Measurements from ENCODE around the gene SLC7A1. TPM values are rescaled to one million over a fixed set of nuclear protein-coding genes. Genes with fewer than 3 reads are reported as not detected.

The SLC7A1 gene
- total RNA-seq, 4 donors from 2014 or later, result 72.6 to 101 (median 86.7) TPM

GRCh38 chr13:29524176-29524575 lies 71.3 kb downstream of the SLC7A1 start:
- peaks cover 73% of the 10 kb centered on the region for H3K36me3 ChIP-seq
- WGBS, result 85% methylated on average over 16 of the region's 17 CpGs
- H3K27ac ChIP-seq, result no peak overlapping the region
- H3K27me3 ChIP-seq, result no peaks in the 10 kb centered on the region
- H3K9me3 ChIP-seq, result no peaks in the 10 kb centered on the region
- DNase-seq (ENCODE audit: low spot score in 2 of 2), result peak in 1 of 2 donors; percentile 61
- H3K4me1 ChIP-seq, result peaks cover 11% of the 10 kb centered on the region
- no peak for TF ChIP-seq POLR2A (IDR thresholded peaks at IDR 0.05)
- H3K4me3 ChIP-seq, result no peak overlapping the region

DNA sequence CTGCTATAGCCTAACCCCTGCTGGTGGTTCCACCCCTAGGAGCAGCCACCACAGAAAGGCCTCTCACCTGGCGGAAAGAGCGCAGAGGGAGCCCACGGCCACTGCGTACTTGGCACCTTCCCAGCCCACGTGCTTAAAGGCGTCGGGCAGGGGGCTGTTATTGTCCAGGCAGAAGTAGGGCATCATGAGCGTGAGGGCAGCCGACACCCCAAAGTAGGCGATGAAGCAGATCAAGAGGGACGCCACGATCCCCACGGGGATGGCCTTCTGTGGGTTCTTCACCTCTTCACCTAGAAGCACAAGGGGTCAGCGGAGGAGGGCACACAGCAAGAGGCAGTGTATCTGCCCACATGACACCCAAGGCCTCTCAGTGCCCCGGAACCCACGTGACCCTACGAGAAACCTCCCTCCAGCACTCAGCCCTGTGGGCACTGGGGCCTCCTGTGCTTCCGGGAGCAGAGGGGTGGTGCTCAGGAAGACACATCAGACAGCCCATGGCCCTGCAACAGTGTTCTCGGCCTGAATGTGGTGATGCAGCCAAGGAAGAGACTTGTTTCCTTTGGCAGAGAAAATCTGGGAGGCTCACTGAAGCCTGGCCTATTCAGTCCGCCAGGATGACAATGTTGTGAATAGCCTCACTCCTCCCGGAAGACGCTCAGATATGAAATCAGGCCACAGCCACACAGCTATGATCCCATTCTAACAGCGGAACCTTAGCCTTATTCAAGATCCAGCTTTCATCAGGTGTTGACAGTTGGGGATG lies 72.1 kb downstream of the SLC7A1 start:
- WGBS, result 89% methylated on average over 14 of the region's 23 CpGs
- DNase-seq (ENCODE audit: low spot score in 2 of 2), result peak in 1 of 2 donors; percentile 64
- peaks cover 11% of the 10 kb centered on the region for H3K4me1 ChIP-seq
- no peaks in the 10 kb centered on the region for H3K9me3 ChIP-seq
- peak overlapping the region; percentile 71 for H3K27ac ChIP-seq
- TF ChIP-seq EP300 (IDR thresholded peaks at IDR 0.05) (no peak), POLR2AphosphoS5 (IDR thresholded peaks at IDR 0.05) (no peak), POLR2A (IDR thresholded peaks at IDR 0.05) (no peak), CTCF (IDR thresholded peaks at IDR 0.05) (no peak)
- H3K4me3 ChIP-seq, result no peak overlapping the region
- no peaks in the 10 kb centered on the region for H3K27me3 ChIP-seq
- H3K36me3 ChIP-seq, result peaks cover 73% of the 10 kb centered on the region

DNA sequence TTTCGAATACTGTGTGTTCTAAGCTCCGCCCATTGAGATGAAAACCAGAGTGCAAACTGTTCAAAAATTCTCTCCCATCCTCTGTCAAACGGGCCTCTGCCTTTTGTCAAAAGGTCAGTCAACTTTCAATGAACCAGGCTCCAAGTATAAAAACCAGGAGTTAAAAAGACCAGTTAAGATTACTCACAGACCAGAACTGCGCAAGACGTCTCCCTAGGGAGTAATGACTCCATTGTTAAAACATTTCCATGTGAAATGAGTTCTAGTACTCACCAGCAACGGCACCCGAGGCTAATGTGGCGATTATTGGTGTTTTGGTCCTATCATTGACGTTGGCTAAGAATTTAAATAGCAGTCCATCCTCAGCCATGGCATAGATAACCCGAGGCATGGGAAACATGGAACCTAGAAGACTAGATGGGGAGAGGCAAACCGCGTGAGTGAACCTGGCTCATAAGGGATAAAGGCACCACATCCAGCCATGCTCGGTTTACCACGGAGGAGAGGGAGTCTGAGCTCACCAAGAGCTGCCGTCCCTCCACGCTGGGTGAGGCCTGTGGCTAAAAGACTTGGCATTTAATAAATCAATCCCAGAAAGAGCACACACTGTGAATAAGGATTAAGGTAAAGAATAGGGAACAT lies 73.3 kb downstream of the SLC7A1 start:
- H3K4me1 ChIP-seq, result peaks cover 11% of the 10 kb centered on the region
- H3K27me3 ChIP-seq, result no peaks in the 10 kb centered on the region
- no peaks in the 10 kb centered on the region for H3K9me3 ChIP-seq
- peaks cover 75% of the 10 kb centered on the region for H3K36me3 ChIP-seq
- TF ChIP-seq CTCF (IDR thresholded peaks at IDR 0.05) (no peak), POLR2AphosphoS5 (IDR thresholded peaks at IDR 0.05) (peak in 1 of 3 donors; percentile 45)
- no peak overlapping the region for H3K4me3 ChIP-seq
- H3K27ac ChIP-seq, result peak overlapping the region; percentile 71
- 77% methylated on average over 16 of the region's 16 CpGs for WGBS
- DNase-seq (ENCODE audit: low spot score in 2 of 2), result peak in 1 of 2 donors; percentile 73

GRCh38 chr13:29521336-29521735 lies 74.2 kb downstream of the SLC7A1 start:
- Histone ChIP-seq H3K4me1 (peaks cover 11% of the 10 kb centered on the region), H3K27ac (peak overlapping the region; percentile 55), H3K9me3 (no peaks in the 10 kb centered on the region), H3K4me3 (no peak overlapping the region), H3K27me3 (no peaks in the 10 kb centered on the region), H3K36me3 (peaks cover 79% of the 10 kb centered on the region)
- peak in 1 of 2 donors; percentile 61 for DNase-seq (ENCODE audit: low spot score in 2 of 2)
- 93% methylated on average over 14 of the region's 14 CpGs for WGBS
- TF ChIP-seq POLR2AphosphoS5 (IDR thresholded peaks at IDR 0.05) (no peak), CTCF (IDR thresholded peaks at IDR 0.05) (no peak), EP300 (IDR thresholded peaks at IDR 0.05) (no peak)

GRCh38 chr13:29520671-29521070 lies 74.8 kb downstream of the SLC7A1 start:
- TF ChIP-seq POLR2A (IDR thresholded peaks at IDR 0.05) (no peak), EP300 (IDR thresholded peaks at IDR 0.05) (no peak), CTCF (IDR thresholded peaks at IDR 0.05) (no peak), POLR2AphosphoS5 (IDR thresholded peaks at IDR 0.05) (no peak)
- H3K4me3 ChIP-seq, result no peak overlapping the region
- H3K27me3 ChIP-seq, result no peaks in the 10 kb centered on the region
- H3K36me3 ChIP-seq, result peaks cover 86% of the 10 kb centered on the region
- DNase-seq (ENCODE audit: low spot score in 2 of 2), result peak in 1 of 2 donors; percentile 29
- peak overlapping the region; percentile 55 for H3K27ac ChIP-seq
- no peaks in the 10 kb centered on the region for H3K9me3 ChIP-seq
- 67% methylated on average over 4 of the region's 4 CpGs for WGBS
- H3K4me1 ChIP-seq, result peaks cover 11% of the 10 kb centered on the region

Data from suprapubic skin (tissue), 4 donors.